Spleen (tissue), 11 donors: ENCODE results near the gene RBBP4. TPM values are rescaled to one million over a fixed set of nuclear protein-coding genes. Genes with fewer than 3 reads are reported as not detected.

Experiments used
- DNase-seq: peaks from one replicate; pipeline ENCODE4 v3.0.0-alpha.2; 2020
- H3K27ac ChIP-seq, 8 donors: fragments of 200-600 bp; sonication (generic) in 7 of 8; 1 replicate in 4 of 8; 2 replicates in 4 of 8; pipeline versions ENCODE4 v1.5.0 to v1.8.0; 2016 to 2021; ENCODE audit warnings: inconsistent platforms in 4 of 8, mild to moderate bottlenecking in 4 of 8, moderate library complexity in 1 of 8
- H3K27me3 ChIP-seq, 7 donors: fragments of 200-600 bp; sonication (generic) in 6 of 7; replicated peaks in 1 of 7; 1 replicate in 4 of 7; 2 replicates in 3 of 7; pipeline versions ENCODE4 v1.5.0 to v1.8.0; 2016 to 2021; ENCODE audit warnings: inconsistent platforms in 3 of 7, mild to moderate bottlenecking in 1 of 7
- H3K36me3 ChIP-seq, 6 donors: fragments of 200-600 bp; sonication (generic) in 5 of 6; 1 replicate in 4 of 6; 2 replicates in 2 of 6; pipeline versions ENCODE4 v1.5.0 to v1.8.0; 2016 to 2021; ENCODE audit warnings: inconsistent platforms in 2 of 6
- H3K4me1 ChIP-seq, 6 donors: fragments of 200-600 bp; sonication (generic) in 5 of 6; 1 replicate in 3 of 6; 2 replicates in 3 of 6; pipeline versions ENCODE4 v1.5.0 to v1.8.0; 2016 to 2021; ENCODE audit warnings: inconsistent platforms in 3 of 6
- H3K4me3 ChIP-seq, 8 donors: fragments of 200-600 bp; sonication (generic) in 7 of 8; 1 replicate in 4 of 8; 2 replicates in 4 of 8; pipeline versions ENCODE4 v1.5.0 to v1.8.0; 2016 to 2021; ENCODE audit warnings: inconsistent platforms in 4 of 8, mild to moderate bottlenecking in 4 of 8, moderate library complexity in 2 of 8
- H3K9me3 ChIP-seq, 8 donors: fragments of 200-600 bp; sonication (generic) in 7 of 8; 1 replicate in 4 of 8; 2 replicates in 4 of 8; pipeline versions ENCODE4 v1.5.0 to v1.8.0; 2016 to 2021; ENCODE audit warnings: inconsistent platforms in 4 of 8
- POLR2A ChIP-seq, 3 donors: fragments of 450-650 bp; IDR thresholded peaks; one replicate each; pipeline ENCODE4 v1.5.1; 2017; ENCODE audit warnings: antibody characterized with exemption in 3 of 3, mild to moderate bottlenecking in 1 of 3
- POLR2AphosphoS5 ChIP-seq, 3 donors: sonication (generic); formaldehyde crosslinking; IDR thresholded peaks; one replicate each; pipeline ENCODE4 v1.5.1; 2017; ENCODE audit warnings: antibody characterized with exemption in 3 of 3
- WGBS, 5 donors: extraction: QIAGEN DNeasy Blood & Tissue Kit in 3 of 5; methylation state at CpG; one replicate each; pipeline versions ENCODE4 v1.1.5 to v1.1.7; 2013 to 2018; 5-methylcytosine and 5-hydroxymethylcytosine counted together
- intact Hi-C: fragments of 100-400 bp; cut with DNase I; formaldehyde crosslinking; loops from one replicate; pipeline ENCODE4 v1.15.0; 2023; ENCODE audit warnings: low total_unique reads
- polyA plus RNA-seq, 3 donors: library from polyadenylated mRNA; stranded (reverse); fragments of 200-250 nt; gene quantifications; one replicate each; pipeline ENCODE4 v1.2.1, GENCODE V29; 2013
- small RNA-seq, 4 donors: library from RNA; depleted of rRNA; stranded (forward); fragments of <200 nt; gene quantifications; one replicate each; pipeline ENCODE3, GENCODE V24; 2016
- total RNA-seq, 7 donors: library from RNA; depleted of rRNA in 3 of 7; stranded (reverse); fragments of >200 nt in 3 of 7; fragmentation: NEBNext Ultra II Directional in 4 of 7; extraction: Animal tissue kit (Norgen Biotek cat#: 25700) in 4 of 7; gene quantifications; one replicate each; pipeline versions ENCODE4 v1.1.0 to v1.2.1, GENCODE V29; 2016 to 2021
- TF ChIP-seq, protein P1 (sequence below), 11 experiments: fragments of 200-600 bp in 7 of 11; fragments of 450-650 bp in 4 of 11; sonication (generic) in 4 of 11; IDR thresholded peaks in 8 of 11; conservative IDR thresholded peaks in 3 of 11; 1 replicate in 7 of 11; 2 replicates in 4 of 11; pipeline versions ENCODE4 v1.4.0 to v1.8.0; 2016 to 2021; ENCODE audit warnings: antibody characterized with exemption in 11 of 11, inconsistent platforms in 4 of 11, mild to moderate bottlenecking in 1 of 11
- donor health status: healthy with polysubstance abuse.
- donor health status: DM: no; HTN: no; CAD: no; lungs with moderate emphysema.
- donor health status: DM: no; HTN: no; CAD: no.
- donor health status: Bipolar disorder and iron deficiency.
- donor health status: healthy.
- donor health status: DM: no; HTN: no; CAD: no.
- donor health status: DM: yes; HTN: yes; CAD: no.

The RBBP4 gene
- total and polyA plus RNA-seq, 10 donors, result 42.4 to 181 (median 132) TPM

DNA sequence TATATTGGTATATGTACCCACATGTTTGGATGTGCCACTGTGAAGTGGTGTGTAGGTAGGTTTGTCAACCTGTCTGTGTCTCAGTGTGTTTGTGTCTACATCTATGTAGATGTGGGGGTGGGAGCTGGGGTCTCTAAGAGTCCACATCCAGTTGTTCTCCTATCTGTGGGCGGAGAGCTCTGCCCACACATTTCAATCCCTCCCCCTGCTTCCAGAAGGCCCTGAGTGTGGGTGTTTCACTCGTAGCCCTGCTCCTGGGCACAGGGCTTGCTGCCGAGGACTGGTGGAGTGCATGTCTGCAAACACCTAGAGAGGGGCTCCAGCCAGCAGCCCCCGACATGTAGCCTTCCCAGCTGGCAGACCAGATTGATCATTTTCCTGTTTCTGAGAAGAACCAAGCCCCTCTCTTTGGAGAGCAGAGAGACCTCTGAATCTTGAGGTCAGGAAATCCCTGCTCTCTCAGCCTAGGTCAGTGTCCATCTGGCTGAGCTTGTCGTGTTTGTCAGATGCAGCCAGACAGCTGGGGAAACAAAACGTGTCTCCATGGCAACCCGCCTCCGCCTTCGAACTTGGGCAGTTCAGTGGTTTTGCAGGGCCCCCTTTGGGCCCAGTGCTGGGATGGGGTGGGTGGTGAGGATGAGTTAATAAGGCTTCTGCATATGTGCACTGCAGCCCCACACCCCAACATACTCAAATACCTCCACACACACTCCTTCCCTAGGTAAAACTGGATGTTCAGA, 82.7 kb downstream of the RBBP4 start:
- TF ChIP-seq, protein P1, sequence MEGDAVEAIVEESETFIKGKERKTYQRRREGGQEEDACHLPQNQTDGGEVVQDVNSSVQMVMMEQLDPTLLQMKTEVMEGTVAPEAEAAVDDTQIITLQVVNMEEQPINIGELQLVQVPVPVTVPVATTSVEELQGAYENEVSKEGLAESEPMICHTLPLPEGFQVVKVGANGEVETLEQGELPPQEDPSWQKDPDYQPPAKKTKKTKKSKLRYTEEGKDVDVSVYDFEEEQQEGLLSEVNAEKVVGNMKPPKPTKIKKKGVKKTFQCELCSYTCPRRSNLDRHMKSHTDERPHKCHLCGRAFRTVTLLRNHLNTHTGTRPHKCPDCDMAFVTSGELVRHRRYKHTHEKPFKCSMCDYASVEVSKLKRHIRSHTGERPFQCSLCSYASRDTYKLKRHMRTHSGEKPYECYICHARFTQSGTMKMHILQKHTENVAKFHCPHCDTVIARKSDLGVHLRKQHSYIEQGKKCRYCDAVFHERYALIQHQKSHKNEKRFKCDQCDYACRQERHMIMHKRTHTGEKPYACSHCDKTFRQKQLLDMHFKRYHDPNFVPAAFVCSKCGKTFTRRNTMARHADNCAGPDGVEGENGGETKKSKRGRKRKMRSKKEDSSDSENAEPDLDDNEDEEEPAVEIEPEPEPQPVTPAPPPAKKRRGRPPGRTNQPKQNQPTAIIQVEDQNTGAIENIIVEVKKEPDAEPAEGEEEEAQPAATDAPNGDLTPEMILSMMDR (IDR thresholded peaks at IDR 0.05 in 8 of 11, conservative IDR thresholded peaks at IDR 0.05 in 3 of 11), result no peak
- TF ChIP-seq POLR2AphosphoS5 (IDR thresholded peaks at IDR 0.05), result no peak
- TF ChIP-seq POLR2A (IDR thresholded peaks at IDR 0.05), result no peak
- Histone ChIP-seq H3K27ac (no peak overlapping the region), H3K27me3 (peaks cover 0 to 3% (median 0%) of the 10 kb centered on the region in 7 donors), H3K4me3 (no peak overlapping the region), H3K9me3 (no peaks in the 10 kb centered on the region), H3K36me3 (no peaks in the 10 kb centered on the region), H3K4me1 (no peaks in the 10 kb centered on the region)
- intact Hi-C loops, result no loop called here
- DNase-seq, result no peak
- 62 to 79% (median 69%) methylated on average over 9 of the region's 9 CpGs for WGBS, 5 donors

Small RNAs within 50 kb of the gene (small RNA-seq; reads per million reads assigned to genes)
- 0 reads per million in 4 donors for gene RF00019

Other genes starting within 250 kb of the RBBP4 start
- not detected for gene ZBTB8B, start 186.1 kb upstream of the RBBP4 start, total RNA-seq
- gene ZBTB8B, start 186.1 kb upstream of the RBBP4 start, polyA plus RNA-seq, result under 1 TPM in 1 of 3 donors, not detected in 2; under 0.01 TPM
- 1 to 10 TPM; 1.8 to 4.0 (median 2.8) TPM for gene ZBTB8A, start 111.8 kb upstream of the RBBP4 start, total RNA-seq
- under 1 TPM; 0.35 to 0.67 (median 0.62) TPM for gene ZBTB8A, start 111.8 kb upstream of the RBBP4 start, polyA plus RNA-seq
- gene ZBTB8OS, start 658 bp upstream of the RBBP4 start, total RNA-seq, result 10 to 100 TPM; 26.7 to 46.2 (median 35.4) TPM
- 10 to 100 TPM; 52.9 to 70.5 (median 53.1) TPM for gene ZBTB8OS, start 658 bp upstream of the RBBP4 start, polyA plus RNA-seq
- 1 to 10 TPM; 1.3 to 9.2 (median 6.5) TPM for gene SYNC, start 51.6 kb downstream of the RBBP4 start, total RNA-seq
- 1 to 10 TPM; 1.2 to 4.5 (median 1.7) TPM for gene SYNC, start 51.6 kb downstream of the RBBP4 start, polyA plus RNA-seq
- gene YARS1, start 166.2 kb downstream of the RBBP4 start, total RNA-seq, result 100 to 1,000 TPM in 1 of 7 donors, 10 to 100 TPM in 6; 46.5 to 112 (median 60.2) TPM
- gene YARS1, start 166.2 kb downstream of the RBBP4 start, polyA plus RNA-seq, result 10 to 100 TPM; 25.7 to 28.7 (median 27.8) TPM
- 10 to 100 TPM; 44.1 to 76.3 (median 56.8) TPM for gene S100PBP, start 166.4 kb downstream of the RBBP4 start, total RNA-seq
- 10 to 100 TPM; 15.5 to 25.8 (median 17.4) TPM for gene S100PBP, start 166.4 kb downstream of the RBBP4 start, polyA plus RNA-seq
- gene FNDC5, start 219.7 kb downstream of the RBBP4 start, total RNA-seq, result not detected
- under 1 TPM in 2 of 3 donors, not detected in 1; 0.30 TPM for gene FNDC5, start 219.7 kb downstream of the RBBP4 start, polyA plus RNA-seq
- under 1 TPM in 1 of 7 donors, not detected in 6; 0.32 TPM for gene HPCA, start 235.3 kb downstream of the RBBP4 start, total RNA-seq
- under 1 TPM in 2 of 3 donors, not detected in 1; 0.29 to 0.33 TPM for gene HPCA, start 235.3 kb downstream of the RBBP4 start, polyA plus RNA-seq